Hepatocyte (in vitro differentiated cells): ENCODE results near the gene CIZ1. TPM values are rescaled to one million over a fixed set of nuclear protein-coding genes. Genes with fewer than 3 reads are reported as not detected.
A peak's percentile ranks its signal among the peaks of the same experiment; 100 is the strongest.

Experiments
- DNase-seq: peaks from one replicate; pipeline ENCODE4 v3.0.0-alpha.2; 2016; ENCODE audit warnings: low spot score
- H2AFZ ChIP-seq: fragments of 200-600 bp; sonication (generic); 2 replicates; pipeline ENCODE4 v1.6.0; 2016; ENCODE audit warnings: antibody characterized with exemption, mild to moderate bottlenecking
- H3K27ac ChIP-seq: fragments of 200-600 bp; sonication (generic); 2 replicates; pipeline ENCODE4 v1.5.1; 2016; ENCODE audit warnings: mild to moderate bottlenecking
- H3K27me3 ChIP-seq: fragments of 200-600 bp; sonication (generic); 2 replicates; pipeline ENCODE4 v1.6.1; 2016
- H3K36me3 ChIP-seq: fragments of 200-600 bp; sonication (generic); replicated peaks from 2 replicates; pipeline ENCODE4 v1.5.1; 2016; ENCODE audit warnings: low read depth; ENCODE audit not compliant: insufficient read depth
- H3K4me1 ChIP-seq: fragments of 200-600 bp; sonication (generic); 2 replicates; pipeline ENCODE4 v1.5.1; 2016; ENCODE audit warnings: mild to moderate bottlenecking, moderate library complexity; ENCODE audit not compliant: insufficient read depth
- H3K4me2 ChIP-seq: fragments of 200-600 bp; sonication (generic); 2 replicates; pipeline ENCODE4 v1.6.0; 2016
- H3K4me3 ChIP-seq: fragments of 200-600 bp; sonication (generic); 2 replicates; pipeline ENCODE4 v1.5.1; 2016; ENCODE audit warnings: mild to moderate bottlenecking
- H3K79me2 ChIP-seq: fragments of 200-600 bp; sonication (generic); 2 replicates; pipeline ENCODE4 v1.6.0; 2017; ENCODE audit warnings: mild to moderate bottlenecking
- H3K9me2 ChIP-seq: fragments of 200-600 bp; sonication (generic); replicated peaks from 2 replicates; pipeline ENCODE4 v1.6.0; 2017; ENCODE audit warnings: mild to moderate bottlenecking; ENCODE audit not compliant: insufficient read depth
- H3K9me3 ChIP-seq: fragments of 200-600 bp; sonication (generic); 2 replicates; pipeline ENCODE4 v1.5.1; 2016; ENCODE audit warnings: low read depth, mild to moderate bottlenecking
- H4K20me1 ChIP-seq: fragments of 200-600 bp; sonication (generic); 2 replicates; pipeline ENCODE4 v1.6.0; 2016; ENCODE audit warnings: mild to moderate bottlenecking; ENCODE audit not compliant: insufficient read depth, poor library complexity, severe bottlenecking
- CTCF ChIP-seq: fragments of 200-600 bp; sonication (generic); IDR thresholded peaks from 2 replicates; pipeline ENCODE4 v1.5.1; 2016; ENCODE audit warnings: antibody characterized with exemption, mild to moderate bottlenecking; ENCODE audit not compliant: poor library complexity
- EZH2 ChIP-seq: fragments of 200-600 bp; sonication (generic); IDR thresholded peaks from 2 replicates; pipeline ENCODE4 v1.6.1; 2016; ENCODE audit warnings: antibody characterized with exemption, mild to moderate bottlenecking, borderline replicate concordance
- EZH2phosphoT487 ChIP-seq: fragments of 200-600 bp; sonication (generic); IDR thresholded peaks from one replicate; pipeline ENCODE4 v1.6.1; 2018; ENCODE audit warnings: antibody characterized with exemption, mild to moderate bottlenecking, low read depth, moderate library complexity; ENCODE audit not compliant: unreplicated experiment, severe bottlenecking
- WGBS: methylation state at CpG from one replicate; pipeline ENCODE4 v1.1.6; 2016; ENCODE audit warnings: low lambda C conversion rate; ENCODE audit errors: missing lambda C conversion rate; 5-methylcytosine and 5-hydroxymethylcytosine counted together
- polyA plus RNA-seq: library from polyadenylated mRNA; unstranded; fragments of >200 nt; fragmentation: Nextera tagmentation; extraction: Ambion mirVana; gene quantifications from 2 replicates; pipeline ENCODE4 v1.2.1, GENCODE V29; 2016
- total RNA-seq: library from RNA; depleted of rRNA; stranded (reverse); fragments of >200 nt; gene quantifications from 2 replicates; pipeline ENCODE4 v1.2.3, GENCODE V29; 2014

Gene CIZ1
- total and polyA plus RNA-seq, 2 experiments from 2014 or later, result 31.0 to 85.6 TPM

- no peaks in the 10 kb centered on the region for H3K9me2 ChIP-seq
- no peaks in the 10 kb centered on the region for H3K27me3 ChIP-seq
- no peaks in the 10 kb centered on the region for H3K36me3 ChIP-seq
- TF ChIP-seq EZH2phosphoT487 (no peak), EZH2 (no peak)
- no peak overlapping the region for H3K4me3 ChIP-seq
- no peaks in the 10 kb centered on the region for H4K20me1 ChIP-seq
- H3K27ac ChIP-seq, result no peak overlapping the region
- H3K4me1 ChIP-seq, result peaks cover 10% of the 10 kb centered on the region
- no peaks in the 10 kb centered on the region for H3K79me2 ChIP-seq
- H3K9me3 ChIP-seq, result no peaks in the 10 kb centered on the region
- DNase-seq, result no peak
- no peak overlapping the region for H3K4me2 ChIP-seq
- H2AFZ ChIP-seq, result no peak overlapping the region
- 96% methylated on average over 12 of the region's 13 CpGs for WGBS
Measured at GRCh38 chr9:128152133-128153059, 39.0 kb downstream of the CIZ1 start.

GRCh38 chr9:128151309-128152132 is 39.9 kb downstream of the CIZ1 start:
- H3K9me2 ChIP-seq, result no peaks in the 10 kb centered on the region
- no peak overlapping the region for H2AFZ ChIP-seq
- WGBS, result 88% methylated on average over 18 of the region's 18 CpGs
- no peaks in the 10 kb centered on the region for H3K79me2 ChIP-seq
- no peaks in the 10 kb centered on the region for H3K27me3 ChIP-seq
- H3K27ac ChIP-seq, result no peak overlapping the region
- no peaks in the 10 kb centered on the region for H3K9me3 ChIP-seq
- TF ChIP-seq EZH2phosphoT487 (no peak), EZH2 (no peak), CTCF (no peak)
- no peak overlapping the region for H3K4me2 ChIP-seq
- DNase-seq, result peak; percentile 1
- no peak overlapping the region for H3K4me3 ChIP-seq
- peaks cover 10% of the 10 kb centered on the region for H3K4me1 ChIP-seq
- no peaks in the 10 kb centered on the region for H4K20me1 ChIP-seq
- H3K36me3 ChIP-seq, result no peaks in the 10 kb centered on the region

- DNase-seq, result no peak
- H3K9me2 ChIP-seq, result no peaks in the 10 kb centered on the region
- no peak overlapping the region for H3K4me3 ChIP-seq
- no peaks in the 10 kb centered on the region for H3K27me3 ChIP-seq
- H3K4me1 ChIP-seq, result peaks cover 10% of the 10 kb centered on the region
- no peak overlapping the region for H3K27ac ChIP-seq
- 74% methylated on average over 18 of the region's 19 CpGs for WGBS
- H3K79me2 ChIP-seq, result no peaks in the 10 kb centered on the region
- no peak overlapping the region for H3K4me2 ChIP-seq
- no peaks in the 10 kb centered on the region for H3K9me3 ChIP-seq
- H2AFZ ChIP-seq, result no peak overlapping the region
- TF ChIP-seq EZH2 (no peak), EZH2phosphoT487 (no peak), CTCF (no peak)
- H3K36me3 ChIP-seq, result no peaks in the 10 kb centered on the region
- H4K20me1 ChIP-seq, result no peaks in the 10 kb centered on the region
Measured at GRCh38 chr9:128150594-128151308, 40.6 kb downstream of the CIZ1 start.
